Measurements from ENCODE around the gene ZFP92.
A peak's percentile ranks its signal among the peaks of the same experiment; 100 is the strongest.

Gene ZFP92

DNA sequence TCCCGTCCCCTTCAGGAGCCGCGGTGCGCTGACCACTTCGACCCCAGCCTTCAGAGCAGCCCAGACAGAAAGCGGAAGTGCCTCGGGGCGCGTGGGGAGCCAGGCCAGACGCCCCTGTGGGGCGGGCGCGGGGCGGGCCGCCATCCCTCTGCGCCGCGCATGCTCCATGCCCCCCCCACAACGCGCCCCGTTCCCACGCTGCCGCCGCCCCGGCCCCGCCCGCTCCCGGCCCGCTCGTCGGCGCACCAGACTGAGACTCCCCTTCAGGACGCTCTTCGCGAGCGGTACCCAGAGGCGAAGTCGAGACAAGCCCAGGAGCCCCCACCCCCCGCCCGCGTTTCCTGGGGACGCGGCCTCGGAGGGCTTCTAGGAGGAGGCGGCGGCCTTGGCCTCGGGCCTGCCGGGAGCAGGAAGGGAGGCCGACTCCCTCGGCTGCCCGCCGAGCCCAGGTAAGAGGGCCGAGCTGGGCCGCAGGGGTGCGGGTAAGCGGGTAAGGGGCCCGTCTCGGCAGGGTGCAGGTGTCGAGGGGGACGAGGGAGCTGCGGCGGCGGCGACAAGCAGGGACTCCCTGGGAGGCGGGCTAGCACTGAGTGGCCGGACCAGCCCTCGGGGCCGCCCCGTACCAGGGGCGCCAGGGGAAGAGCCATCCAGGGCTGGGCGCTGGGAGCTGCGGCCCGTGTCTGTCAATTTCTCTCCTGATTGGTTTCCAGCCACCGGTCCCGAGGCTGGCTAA is at the start of gene ZFP92:
Gene ZFP92, plus strand, starts transcription at position 218 of the 733 bp plus-strand sequence. CDS start 6,851 bp downstream, outside the sequence.
- no peak for DNase-seq (ENCODE audit: low read depth)
- H3K4me3 ChIP-seq (ENCODE audit: low read depth, low read length), result peak within 1 kb of the TSS; percentile 44

- H3K4me3 ChIP-seq (ENCODE audit: low read depth, low read length), result no peak overlapping the region
Observed at GRCh38 chrX:153361781-153362397, 49.4 kb upstream of the ZFP92 start.

DNA sequence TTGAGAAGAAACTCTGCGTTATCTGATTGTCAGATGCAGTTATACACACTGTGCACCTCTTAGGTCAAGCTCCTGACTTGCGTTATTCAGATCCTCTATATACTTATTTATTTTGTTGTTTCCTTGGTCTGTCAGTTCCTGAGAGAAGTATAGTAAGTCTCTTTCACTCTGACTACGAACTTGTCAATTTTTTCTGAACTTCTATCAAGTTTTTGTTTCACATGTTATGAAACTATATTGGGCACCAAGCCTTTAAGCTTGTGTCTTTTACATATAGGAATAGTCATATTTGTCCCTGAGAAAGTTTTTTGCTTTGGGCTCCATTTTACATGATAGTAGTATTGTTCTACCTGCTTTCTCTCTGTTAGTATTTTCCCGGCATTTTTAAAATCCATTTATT is 45.6 kb upstream of the ZFP92 start:
- no peak for DNase-seq (ENCODE audit: low read depth)
- H3K4me3 ChIP-seq (ENCODE audit: low read depth, low read length), result no peak overlapping the region

More at GRCh38 chrX:153361781-153362397, 49.4 kb upstream of the ZFP92 start:
- no peak for DNase-seq (ENCODE audit: low read depth)

GRCh38 chrX:153366119-153366518 is 45.2 kb upstream of the ZFP92 start:
- DNase-seq (ENCODE audit: low read depth), result no peak
- H3K4me3 ChIP-seq (ENCODE audit: low read depth, low read length), result no peak overlapping the region

DNA sequence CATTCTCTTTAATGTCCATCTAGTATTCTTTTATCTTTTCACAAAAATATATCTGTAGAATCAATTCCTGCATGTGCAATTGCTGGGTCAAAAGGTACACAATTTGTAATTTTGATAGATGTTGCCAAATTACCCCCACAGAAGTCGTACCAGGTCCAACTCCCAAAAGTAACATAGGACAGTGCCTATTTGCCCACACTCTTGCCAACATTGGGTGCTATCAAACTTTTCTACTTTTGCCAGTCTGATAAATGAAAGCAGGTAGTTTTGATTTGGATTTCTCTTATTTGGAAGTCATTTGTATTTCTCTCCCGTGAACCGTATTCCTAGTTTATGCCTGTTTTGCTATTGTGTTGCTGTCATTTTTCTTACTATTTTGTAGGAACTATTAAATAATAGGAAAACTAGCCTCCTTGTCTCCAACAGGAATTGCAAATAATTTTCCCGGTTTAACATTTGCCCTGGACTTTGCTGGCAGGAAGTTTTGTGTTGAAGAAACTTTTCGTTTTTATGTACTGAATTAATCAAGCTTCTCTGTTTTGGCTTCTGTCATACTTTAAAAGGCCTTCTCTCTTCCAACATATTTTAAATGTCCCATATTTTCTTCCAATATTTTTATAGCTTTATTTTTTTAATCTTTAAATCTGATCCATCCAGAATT is 44.3 kb upstream of the ZFP92 start:
- no peak overlapping the region for H3K4me3 ChIP-seq (ENCODE audit: low read depth, low read length)
- DNase-seq (ENCODE audit: low read depth), result no peak

- no peak for DNase-seq (ENCODE audit: low read depth)
- no peak overlapping the region for H3K4me3 ChIP-seq (ENCODE audit: low read depth, low read length)
Observed at GRCh38 chrX:153370293-153371055, 40.8 kb upstream of the ZFP92 start.

- no peak overlapping the region for H3K4me3 ChIP-seq (ENCODE audit: low read depth, low read length)
- DNase-seq (ENCODE audit: low read depth), result no peak
Observed at GRCh38 chrX:153371256-153371655, 40.0 kb upstream of the ZFP92 start.

- DNase-seq (ENCODE audit: low read depth), result no peak
- H3K4me3 ChIP-seq (ENCODE audit: low read depth, low read length), result no peak overlapping the region
Observed at GRCh38 chrX:153372949-153373348, 38.3 kb upstream of the ZFP92 start.

- H3K4me3 ChIP-seq (ENCODE audit: low read depth, low read length), result no peak overlapping the region
- no peak for DNase-seq (ENCODE audit: low read depth)
Observed at GRCh38 chrX:153374426-153374825, 36.8 kb upstream of the ZFP92 start.

DNA sequence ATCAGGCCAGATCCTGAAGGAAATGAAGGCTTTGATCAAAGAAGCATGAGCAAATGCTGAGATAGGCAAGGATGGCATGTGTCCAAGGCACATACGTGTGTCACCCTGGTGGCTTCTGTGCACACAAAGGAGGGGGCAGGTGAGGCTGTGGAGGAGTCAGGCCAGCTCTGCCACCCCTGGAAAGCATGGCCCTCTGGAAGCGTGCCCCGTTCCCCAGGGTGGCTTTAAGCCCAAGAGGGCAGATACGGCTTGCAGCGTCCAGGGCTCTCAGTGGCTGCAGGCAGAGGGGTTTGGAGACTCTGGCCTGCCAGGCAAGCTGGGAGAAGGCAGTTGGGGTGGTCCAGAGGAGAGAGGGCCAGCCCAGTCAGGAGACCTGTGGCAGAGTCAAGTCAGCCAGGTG is 35.7 kb upstream of the ZFP92 start:
- no peak overlapping the region for H3K4me3 ChIP-seq (ENCODE audit: low read depth, low read length)
- no peak for DNase-seq (ENCODE audit: low read depth)

DNA sequence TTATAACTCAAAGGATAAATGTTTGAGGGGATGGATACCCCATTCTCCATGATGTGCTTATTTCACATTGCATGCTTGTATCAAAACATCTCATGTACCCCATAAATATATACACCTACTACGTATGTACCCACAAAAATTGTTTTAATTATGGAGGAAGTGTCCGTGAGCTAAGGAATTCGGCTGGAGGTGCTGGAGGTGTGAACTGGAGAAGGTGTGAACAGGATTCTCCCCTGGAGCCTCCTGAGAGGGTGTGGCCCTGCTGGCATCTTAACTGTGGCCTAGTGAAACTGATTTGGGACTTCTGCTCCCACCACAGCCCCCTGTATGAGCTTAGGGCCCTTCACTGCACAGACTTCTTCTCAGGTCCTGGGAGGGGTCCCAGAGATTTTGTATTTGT is 33.5 kb upstream of the ZFP92 start:
- no peak for DNase-seq (ENCODE audit: low read depth)
- H3K4me3 ChIP-seq (ENCODE audit: low read depth, low read length), result no peak overlapping the region

DNA sequence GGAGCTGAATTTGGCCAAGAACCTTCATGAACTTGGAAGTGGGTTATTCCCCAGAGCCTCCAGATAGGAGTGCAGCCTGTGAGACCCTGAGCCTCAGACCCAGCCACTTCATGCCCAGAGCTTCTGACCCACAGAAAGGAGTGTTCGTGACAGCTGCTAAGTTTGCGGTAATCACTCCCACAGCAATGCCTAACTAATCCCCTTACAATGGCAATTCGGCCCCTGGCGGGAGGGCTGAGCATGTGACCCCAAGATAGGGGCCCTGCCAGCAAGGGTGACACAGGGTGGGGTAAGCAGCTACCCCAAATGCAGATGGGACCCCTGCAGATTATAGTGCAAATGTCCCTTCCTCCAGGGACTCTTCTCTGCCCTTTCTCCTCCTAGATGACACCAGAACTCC is 32.7 kb upstream of the ZFP92 start:
- no peak for DNase-seq (ENCODE audit: low read depth)
- no peak overlapping the region for H3K4me3 ChIP-seq (ENCODE audit: low read depth, low read length)

DNA sequence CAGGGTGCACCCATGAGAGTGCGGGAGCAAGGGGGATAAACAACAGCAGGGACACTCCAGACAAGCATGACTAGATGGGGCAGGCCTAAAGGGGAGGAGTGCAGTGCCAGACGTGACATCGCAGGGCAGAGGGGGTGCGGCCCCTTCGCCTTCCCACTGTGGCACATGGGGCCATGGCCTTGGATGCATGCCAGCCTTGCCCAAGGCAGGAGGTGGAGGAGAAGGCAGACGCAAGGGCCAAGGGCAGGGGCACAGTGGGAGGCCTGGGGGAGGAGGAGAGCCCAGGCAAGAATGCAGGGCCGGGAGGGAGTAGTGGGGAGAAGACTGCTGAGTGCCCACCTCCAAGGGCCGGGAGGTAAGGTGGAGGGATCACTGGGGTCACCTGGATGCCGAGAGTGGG is 31.8 kb upstream of the ZFP92 start:
- no peak for DNase-seq (ENCODE audit: low read depth)
- no peak overlapping the region for H3K4me3 ChIP-seq (ENCODE audit: low read depth, low read length)

DNA sequence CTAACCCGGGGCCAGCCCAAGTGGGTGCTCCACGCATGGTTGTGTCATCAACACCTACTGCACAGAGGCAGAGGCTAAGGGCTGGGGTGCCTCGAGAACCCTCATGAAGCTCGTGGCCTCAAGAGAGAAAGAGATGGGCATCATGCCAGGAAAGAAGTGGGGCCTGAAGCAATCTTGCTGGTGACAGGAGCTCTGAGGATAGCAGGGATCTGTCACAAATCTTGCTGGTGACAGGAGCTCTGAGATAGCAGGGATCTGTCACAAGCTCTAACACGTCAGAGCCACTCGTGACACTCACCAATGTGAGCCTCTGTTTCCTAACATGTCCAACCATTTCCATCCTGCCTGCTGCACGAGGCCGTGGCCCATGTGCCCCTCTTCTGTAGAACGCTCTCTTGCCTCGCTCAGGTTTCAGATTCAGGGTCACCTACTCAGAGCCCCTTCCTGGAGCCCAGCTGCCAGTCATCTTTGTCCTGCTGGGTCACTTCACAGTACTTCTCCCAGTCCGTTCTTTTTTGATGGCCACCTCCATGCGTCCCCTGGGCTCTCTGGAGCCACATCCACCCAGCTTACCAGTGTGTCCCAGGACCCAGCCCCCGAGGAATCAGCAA is 31.2 kb upstream of the ZFP92 start:
- no peak for DNase-seq (ENCODE audit: low read depth)
- H3K4me3 ChIP-seq (ENCODE audit: low read depth, low read length), result no peak overlapping the region

GRCh38 chrX:153380691-153381090 is 30.6 kb upstream of the ZFP92 start:
- DNase-seq (ENCODE audit: low read depth), result no peak

GRCh38 chrX:153381684-153382532 is 29.4 kb upstream of the ZFP92 start:
- H3K4me3 ChIP-seq (ENCODE audit: low read depth, low read length), result peak overlapping the region; percentile 11
- peak; percentile 81 for DNase-seq (ENCODE audit: low read depth)

More at GRCh38 chrX:153380691-153381090, 30.6 kb upstream of the ZFP92 start:
- no peak overlapping the region for H3K4me3 ChIP-seq (ENCODE audit: low read depth, low read length)

DNA sequence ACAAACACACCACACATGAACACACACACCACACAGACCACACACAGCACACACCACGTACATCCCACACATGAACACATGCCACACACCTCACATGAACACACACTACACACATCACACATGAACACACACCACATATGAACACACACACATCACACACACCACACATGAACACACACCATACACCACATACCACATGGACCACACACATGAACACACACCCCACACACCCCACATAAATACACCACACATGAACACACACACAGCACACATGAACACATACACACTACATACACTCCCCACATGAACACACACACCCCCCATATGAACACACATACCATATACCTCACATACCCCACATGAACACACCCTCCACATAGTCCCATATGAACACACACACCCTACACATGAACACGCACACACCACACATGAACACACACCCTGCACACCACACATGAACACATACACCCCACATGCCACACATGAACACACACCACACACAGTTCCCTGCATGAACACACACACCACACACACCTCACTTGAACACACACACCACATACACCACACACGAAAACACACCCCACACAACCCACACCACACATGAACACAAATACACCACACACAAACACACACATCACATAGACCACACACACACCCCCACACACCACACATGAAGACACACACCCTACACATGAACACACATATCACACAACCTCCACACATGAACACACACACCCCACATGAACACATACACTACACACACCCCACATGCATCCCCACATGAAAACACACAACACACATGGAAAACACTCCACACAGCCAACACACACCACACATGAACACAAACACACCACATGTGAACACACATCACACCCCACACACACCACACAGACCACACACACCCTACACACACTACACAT is 28.4 kb upstream of the ZFP92 start:
- no peak overlapping the region for H3K4me3 ChIP-seq (ENCODE audit: low read depth, low read length)
- no peak for DNase-seq (ENCODE audit: low read depth)

GRCh38 chrX:153384390-153384789 is 26.9 kb upstream of the ZFP92 start:
- no peak overlapping the region for H3K4me3 ChIP-seq (ENCODE audit: low read depth, low read length)
- no peak for DNase-seq (ENCODE audit: low read depth)
